Lung (tissue), 12 donors: ENCODE results near the gene DMPK. TPM values are rescaled to one million over a fixed set of nuclear protein-coding genes. Genes with fewer than 3 reads are reported as not detected.

Source experiments
- ATAC-seq: fragments of 200-7000 bp; cut with Tn5 transposase; one replicate; pipeline ENCODE4 v1.9.1; 2020; ENCODE audit warnings: moderate number of reproducible peaks; ENCODE audit not compliant: insufficient read depth, low FRiP score
- DNase-seq, 3 donors: peaks; one replicate each; pipeline ENCODE4 v3.0.0-alpha.2; 2013 to 2017
- H3K27ac ChIP-seq, 2 donors: one replicate each; pipeline ENCODE4 v1.5.1; 2013; ENCODE audit warnings: mild to moderate bottlenecking in 2 of 2, moderate library complexity in 2 of 2, control low read depth in 1 of 2, inconsistent platforms in 1 of 2, low read depth in 1 of 2, low read length in 1 of 2
- H3K27me3 ChIP-seq, 3 donors: one replicate each; pipeline ENCODE4 v1.5.1; 2013; ENCODE audit warnings: low read length in 2 of 3; ENCODE audit not compliant: control insufficient read depth in 3 of 3, insufficient read depth in 3 of 3
- H3K36me3 ChIP-seq, 4 donors: one replicate each; pipeline ENCODE4 v1.5.1; 2013; ENCODE audit warnings: low read length in 4 of 4, mild to moderate bottlenecking in 1 of 4, moderate library complexity in 1 of 4; ENCODE audit not compliant: control insufficient read depth in 4 of 4, insufficient read depth in 4 of 4
- H3K4me1 ChIP-seq, 5 donors: one replicate each; pipeline ENCODE4 v1.5.1; 2013; ENCODE audit warnings: low read length in 5 of 5, mild to moderate bottlenecking in 2 of 5, moderate library complexity in 1 of 5; ENCODE audit not compliant: control insufficient read depth in 5 of 5, insufficient read depth in 5 of 5
- H3K4me3 ChIP-seq: one replicate; pipeline ENCODE4 v1.5.1; 2013; ENCODE audit warnings: mild to moderate bottlenecking, control low read depth, moderate library complexity
- H3K9ac ChIP-seq, 2 donors: one replicate each; pipeline ENCODE4 v1.5.1; 2013; ENCODE audit warnings: low read length in 2 of 2, control low read depth in 1 of 2; ENCODE audit not compliant: insufficient read depth in 1 of 2
- H3K9me3 ChIP-seq, 4 donors: one replicate each; pipeline ENCODE4 v1.5.1; 2013; ENCODE audit warnings: low read length in 3 of 4, mild to moderate bottlenecking in 1 of 4, moderate library complexity in 1 of 4; ENCODE audit not compliant: control insufficient read depth in 4 of 4, insufficient read depth in 3 of 4
- WGBS, 2 donors: extraction: QIAGEN DNeasy Blood & Tissue Kit; methylation state at CpG; one replicate each; pipeline ENCODE4 v1.1.7; 2013; 5-methylcytosine and 5-hydroxymethylcytosine counted together
- polyA plus RNA-seq, 2 donors: library from polyadenylated mRNA; stranded (reverse); fragments of 200-250 nt; gene quantifications; one replicate each; pipeline ENCODE4 v1.2.1, GENCODE V29; 2013
- total RNA-seq, 2 donors: library from RNA; depleted of rRNA in 1 of 2; stranded (reverse); fragments of >200 nt in 1 of 2; gene quantifications; one replicate each; pipeline ENCODE4 v1.2.1, GENCODE V29; 2014 to 2021
- TF ChIP-seq, protein P1 (sequence below): IDR thresholded peaks from 2 replicates; pipeline ENCODE4 v1.5.1; 2012; ENCODE audit warnings: mild to moderate bottlenecking; ENCODE audit errors: control extremely low read depth, extremely low read depth
- donor health status: control.
- donor health status: control.
- donor health status: Bipolar disorder and iron deficiency.
- donor health status: healthy.
- donor health status: DM: yes; HTN: yes; CAD: no.

Gene DMPK
- total and polyA plus RNA-seq, 4 donors = 32.4 to 70.4 (median 40.4) TPM

DNA sequence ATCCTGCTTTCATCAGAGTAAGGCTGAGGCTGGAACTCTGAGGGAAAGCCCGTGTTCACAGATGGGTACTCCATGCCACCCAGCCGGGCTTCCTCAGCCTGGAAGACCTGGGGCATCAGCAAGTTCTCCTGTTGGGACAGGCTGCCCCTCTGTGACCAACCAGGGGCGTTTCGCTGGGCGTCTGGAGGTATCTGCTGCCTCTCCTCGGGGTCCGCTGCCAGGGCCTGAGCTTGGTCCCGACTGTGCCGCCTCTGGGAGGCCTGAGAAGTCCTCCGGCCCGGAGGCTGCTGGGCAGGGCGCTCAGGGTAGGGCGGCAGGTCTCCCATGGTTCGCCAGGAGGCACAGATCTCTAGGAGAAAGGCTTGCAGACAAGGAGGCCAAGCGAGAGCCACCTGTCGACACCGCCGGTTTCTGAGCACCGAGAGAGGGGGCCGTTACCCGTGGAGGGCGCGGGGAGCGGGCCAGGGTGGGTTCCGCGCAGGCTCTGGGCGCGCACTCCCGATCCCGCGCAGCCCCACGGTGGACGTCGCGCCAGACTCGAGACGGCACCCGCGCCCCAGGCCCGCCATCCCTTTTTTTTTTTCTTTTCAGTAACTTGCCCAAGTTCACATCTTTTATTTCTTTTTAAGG, 32.7 kb upstream of the DMPK start, which contains the start of gene RSPH6A:
RSPH6A (minus strand) TSS at position 458 of the 630 bp plus-strand sequence; CDS start at position 326, 132 bp downstream.
- DNase-seq (no peak), ATAC-seq (no peak)
- no peak within 1 kb of the TSS for H3K9ac ChIP-seq
- H3K4me1 ChIP-seq = peaks cover 0 to 15% (median 3%) of the 10 kb centered on the region in 5 donors
- peaks cover 0 to 15% (median under 1%) of the 10 kb centered on the region in 4 donors for H3K36me3 ChIP-seq
- H3K27me3 ChIP-seq = no peaks in the 10 kb centered on the region
- no peaks in the 10 kb centered on the region for H3K9me3 ChIP-seq
- no peak within 1 kb of the TSS for H3K27ac ChIP-seq
- TF ChIP-seq, protein P1, sequence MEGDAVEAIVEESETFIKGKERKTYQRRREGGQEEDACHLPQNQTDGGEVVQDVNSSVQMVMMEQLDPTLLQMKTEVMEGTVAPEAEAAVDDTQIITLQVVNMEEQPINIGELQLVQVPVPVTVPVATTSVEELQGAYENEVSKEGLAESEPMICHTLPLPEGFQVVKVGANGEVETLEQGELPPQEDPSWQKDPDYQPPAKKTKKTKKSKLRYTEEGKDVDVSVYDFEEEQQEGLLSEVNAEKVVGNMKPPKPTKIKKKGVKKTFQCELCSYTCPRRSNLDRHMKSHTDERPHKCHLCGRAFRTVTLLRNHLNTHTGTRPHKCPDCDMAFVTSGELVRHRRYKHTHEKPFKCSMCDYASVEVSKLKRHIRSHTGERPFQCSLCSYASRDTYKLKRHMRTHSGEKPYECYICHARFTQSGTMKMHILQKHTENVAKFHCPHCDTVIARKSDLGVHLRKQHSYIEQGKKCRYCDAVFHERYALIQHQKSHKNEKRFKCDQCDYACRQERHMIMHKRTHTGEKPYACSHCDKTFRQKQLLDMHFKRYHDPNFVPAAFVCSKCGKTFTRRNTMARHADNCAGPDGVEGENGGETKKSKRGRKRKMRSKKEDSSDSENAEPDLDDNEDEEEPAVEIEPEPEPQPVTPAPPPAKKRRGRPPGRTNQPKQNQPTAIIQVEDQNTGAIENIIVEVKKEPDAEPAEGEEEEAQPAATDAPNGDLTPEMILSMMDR = no peak
- H3K4me3 ChIP-seq = peak within 1 kb of the TSS; percentile 1
- WGBS, 2 donors = 30 to 49% methylated on average over 24 to 40 of the region's 40 CpGs

DNA sequence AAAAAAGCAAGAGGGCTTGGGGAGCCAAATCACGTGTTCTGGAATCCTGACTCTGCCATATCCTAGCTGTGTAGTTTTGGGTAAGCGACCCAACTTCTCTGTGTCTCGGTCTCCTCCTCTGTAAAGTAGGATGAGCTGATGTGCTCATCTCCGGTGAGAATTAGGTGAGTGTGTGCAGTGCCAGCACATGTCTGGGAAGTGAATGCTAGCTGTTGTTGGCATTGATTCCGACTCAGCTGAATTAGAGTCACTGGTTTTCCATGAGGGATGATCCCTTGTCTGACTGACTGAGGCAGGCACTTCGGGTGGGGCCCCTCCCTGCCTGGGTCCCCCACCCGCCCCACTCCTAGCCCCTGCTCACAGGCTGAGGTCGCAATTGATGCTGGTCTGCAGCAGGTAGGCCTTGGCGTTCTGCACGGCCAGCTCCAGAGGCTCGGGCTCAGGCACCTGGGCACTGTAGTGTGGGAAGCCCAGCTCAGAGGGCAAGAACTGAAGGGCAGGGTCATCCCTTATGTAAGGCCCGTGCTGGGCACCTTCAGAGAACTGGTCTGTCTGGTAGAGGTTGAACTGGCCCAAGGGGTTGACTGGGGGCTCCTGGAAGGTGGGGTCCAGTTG, 32.0 kb upstream of the DMPK start:
- no peak overlapping the region for H3K9ac ChIP-seq
- H3K27me3 ChIP-seq = no peaks in the 10 kb centered on the region
- H3K4me3 ChIP-seq = no peak overlapping the region
- peaks cover 0 to 9% (median 0%) of the 10 kb centered on the region in 4 donors for H3K36me3 ChIP-seq
- WGBS, 2 donors = 89 to 91% methylated on average over 12 of the region's 12 CpGs
- H3K4me1 ChIP-seq = peaks cover 0 to 15% (median 3%) of the 10 kb centered on the region in 5 donors
- TF ChIP-seq, protein P1 = no peak
- DNase-seq (no peak), ATAC-seq (no peak)
- no peak overlapping the region for H3K27ac ChIP-seq
- no peaks in the 10 kb centered on the region for H3K9me3 ChIP-seq

DNA sequence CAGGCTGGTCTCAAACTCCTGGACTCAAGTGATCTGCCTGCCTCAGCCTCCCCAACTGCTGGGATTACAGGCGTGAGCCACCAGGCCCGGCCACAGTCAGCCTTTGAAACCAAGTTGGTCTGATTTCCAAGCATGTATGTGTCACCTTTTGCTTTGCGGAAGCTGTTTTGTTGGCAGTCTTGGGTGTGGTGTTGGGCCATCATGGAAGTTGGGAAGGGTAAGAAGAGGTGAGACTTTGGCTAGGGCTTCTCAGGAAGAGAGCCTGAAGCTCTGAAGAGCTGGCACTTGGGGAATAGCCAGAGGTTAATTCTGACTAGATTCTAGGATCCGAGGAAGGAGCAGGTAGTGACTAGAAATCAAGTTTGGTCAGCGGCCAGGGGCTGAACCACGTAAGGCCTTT, 30.0 kb upstream of the DMPK start:
- DNase-seq (no peak), ATAC-seq (no peak)
- H3K27ac ChIP-seq = no peak overlapping the region
- peaks cover 0 to 2% (median 0%) of the 10 kb centered on the region in 4 donors for H3K36me3 ChIP-seq
- H3K9ac ChIP-seq = no peak overlapping the region
- no peak overlapping the region for H3K4me3 ChIP-seq
- TF ChIP-seq, protein P1 = no peak
- no peaks in the 10 kb centered on the region for H3K9me3 ChIP-seq
- peaks cover 0 to 15% (median 3%) of the 10 kb centered on the region in 5 donors for H3K4me1 ChIP-seq
- no peaks in the 10 kb centered on the region for H3K27me3 ChIP-seq
- WGBS, 2 donors = 91 to 97% methylated on average over 6 of the region's 6 CpGs
